Hindlimb muscle (tissue), 1 donor: ENCODE data around the gene ADAMTS1. TPM values are rescaled to one million over a fixed set of nuclear protein-coding genes. Genes with fewer than 3 reads are reported as not detected.
"Not testable (repeated sequence)": the region's sequence is repeated elsewhere in the genome, so short reads cannot be mapped to it uniquely, and the experiment has no call there.

Experiments used
- DNase-seq: peaks from one replicate; pipeline ENCODE4 v3.0.0-alpha.2; 2013
- polyA plus RNA-seq: library from polyadenylated mRNA; unstranded; fragments of 120-200 nt; gene quantifications from one replicate; pipeline ENCODE4 v1.2.1, GENCODE V29; 2013; ENCODE audit not compliant: insufficient read length

The ADAMTS1 gene
- 15.0 TPM for polyA plus RNA-seq

DNA sequence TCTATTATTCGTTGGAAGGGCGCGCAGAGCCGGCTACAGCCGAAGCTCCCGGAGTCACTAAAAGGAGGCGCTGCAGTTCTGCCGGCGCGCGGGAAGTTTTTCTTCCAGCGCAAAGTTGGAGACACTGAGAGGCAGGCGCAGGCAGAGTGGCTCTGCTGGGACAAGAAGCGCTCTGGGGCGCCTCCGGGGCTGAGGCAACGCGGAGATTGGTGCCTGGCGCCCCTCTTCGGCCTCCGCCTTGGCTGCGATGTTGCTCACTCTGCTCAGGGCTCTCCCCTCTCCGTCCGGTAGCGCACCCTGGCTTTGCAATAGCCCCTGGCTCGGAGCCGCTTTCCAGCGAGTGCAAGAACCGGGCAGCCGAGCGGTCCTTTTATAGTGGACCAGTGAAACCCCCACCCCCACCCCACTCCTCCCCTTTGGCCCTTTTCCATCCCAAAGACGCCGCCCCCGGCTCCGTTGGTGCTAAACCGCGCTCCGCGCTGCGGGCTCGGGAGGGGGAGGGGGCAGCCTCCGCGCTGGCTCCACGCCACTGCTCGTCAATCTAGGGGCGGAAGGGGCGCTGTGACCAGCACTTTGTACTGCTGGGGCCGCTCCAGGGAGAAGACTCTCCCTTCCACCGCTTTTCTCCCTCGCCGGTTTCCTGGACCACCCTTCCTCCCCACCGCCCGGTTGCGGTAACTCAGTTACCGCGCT lies at the start of gene ADAMTS1:
ADAMTS1 (minus strand) TSS at position 344 of the 693 bp plus-strand sequence. CDS start 455 bp downstream, outside the sequence.
- DNase-seq = peak; percentile 94

DNA sequence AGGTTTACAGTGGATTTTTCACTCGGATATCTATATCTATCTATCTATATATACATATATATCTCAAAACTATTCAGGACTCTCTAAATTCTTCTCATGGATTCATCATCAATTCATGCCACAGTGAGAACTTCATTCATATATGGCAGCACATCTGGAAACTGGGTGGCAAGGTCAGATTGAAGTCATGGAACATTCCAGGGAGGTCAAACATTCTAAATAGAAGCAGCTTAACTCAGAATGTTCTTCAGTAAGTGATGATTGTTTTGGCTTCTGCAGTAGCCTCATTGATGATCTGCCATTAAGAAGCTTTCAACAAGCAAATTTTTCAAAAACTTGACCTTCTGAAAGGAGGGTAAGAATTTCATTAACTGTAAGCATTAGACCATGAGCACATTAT lies 46.9 kb upstream of the ADAMTS1 start:
- DNase-seq = no peak

DNA sequence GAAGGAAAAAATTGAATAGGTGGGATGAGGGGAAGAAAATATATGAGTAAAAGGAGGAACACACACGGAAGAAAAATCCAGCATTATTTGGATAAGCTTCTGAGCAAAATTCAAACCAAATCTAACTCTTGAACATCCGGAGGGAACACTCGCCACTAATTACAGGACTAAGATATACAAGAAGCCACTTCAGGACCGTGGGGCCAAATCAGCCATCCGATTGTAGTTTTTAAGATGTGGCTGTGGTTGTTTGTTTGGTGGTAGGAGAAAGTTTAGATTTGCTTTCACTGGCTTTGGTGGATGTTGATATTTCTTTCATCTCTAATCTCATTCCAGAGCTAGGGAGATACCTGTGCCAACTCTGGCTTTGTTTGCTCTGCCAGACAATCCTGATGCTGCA lies 43.7 kb upstream of the ADAMTS1 start:
- DNase-seq = no peak

DNA sequence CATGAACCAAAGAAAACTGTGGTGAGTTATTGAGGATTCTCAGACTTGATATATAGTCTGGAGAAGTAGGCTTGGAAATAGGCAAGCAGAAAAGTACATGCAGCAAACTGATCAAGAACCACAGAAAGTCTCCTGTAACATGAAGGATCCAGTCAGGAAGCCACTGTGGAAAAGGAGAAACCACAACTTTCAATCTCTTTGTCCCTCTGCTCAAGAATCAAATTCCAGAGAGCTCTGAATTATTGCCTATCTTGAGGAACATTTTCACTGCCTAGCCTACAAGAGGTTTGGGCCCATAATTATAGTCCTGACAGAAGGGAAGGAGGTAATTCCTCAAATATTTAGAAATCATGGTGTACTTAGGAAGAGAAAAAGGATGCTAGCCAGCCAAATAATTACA lies 43.0 kb upstream of the ADAMTS1 start:
- no peak for DNase-seq

DNA sequence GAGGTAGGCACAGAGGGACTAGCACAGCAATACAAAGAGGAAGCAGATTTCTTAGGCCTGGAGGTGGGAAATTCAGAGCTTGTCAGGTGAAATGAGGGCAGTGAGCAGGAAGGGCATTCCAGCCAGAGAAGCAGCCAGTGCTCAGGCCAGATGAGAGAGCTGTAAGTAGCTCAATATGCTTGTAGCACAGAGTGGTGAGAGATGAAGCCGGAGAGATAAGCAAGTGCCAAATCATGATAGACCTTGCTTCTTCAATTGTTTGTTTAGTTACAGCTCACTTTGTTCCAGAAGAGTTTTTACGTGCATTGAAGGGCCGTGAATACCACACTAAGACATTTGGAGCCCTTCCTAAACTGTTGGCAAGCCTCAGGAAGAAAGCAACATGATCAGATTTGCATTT lies 42.0 kb upstream of the ADAMTS1 start:
- DNase-seq = no peak

DNA sequence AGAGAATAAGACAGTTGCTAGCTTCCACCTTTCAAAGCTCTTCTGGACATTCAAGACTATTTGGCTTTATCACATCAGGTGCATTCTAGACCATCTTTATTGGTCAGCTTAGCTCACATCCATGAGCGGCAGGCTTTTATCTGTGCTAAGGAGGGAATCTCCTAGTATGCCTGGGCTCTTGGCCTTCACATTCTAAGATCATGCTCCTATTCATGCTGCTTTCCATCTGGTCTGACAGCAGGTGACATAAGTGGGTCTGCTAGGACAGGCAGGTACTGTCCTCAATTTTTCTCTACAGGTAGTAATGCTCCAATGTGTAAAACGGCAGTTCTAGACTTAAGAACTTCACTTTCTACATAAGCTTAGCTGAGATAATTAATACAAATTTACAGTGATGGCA lies 39.2 kb upstream of the ADAMTS1 start:
- no peak for DNase-seq

DNA sequence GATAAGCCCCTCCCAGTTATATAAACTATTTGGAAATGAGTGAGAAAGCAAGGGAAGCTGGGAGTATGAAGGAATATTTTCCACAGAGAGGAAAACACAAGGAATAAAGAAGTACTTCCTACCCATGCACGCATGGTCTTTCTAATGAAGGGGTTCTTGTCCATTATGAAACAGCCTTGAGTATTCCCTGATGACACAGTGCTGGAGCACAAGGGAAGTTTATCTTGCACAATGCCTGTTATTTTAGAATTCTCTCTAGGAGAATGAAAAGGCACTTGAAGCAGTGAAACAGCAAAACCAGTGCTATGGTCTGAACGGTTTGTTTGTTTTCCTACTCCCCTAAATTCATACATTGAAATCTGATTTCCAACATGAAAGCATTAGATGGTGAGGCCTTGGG lies 38.6 kb upstream of the ADAMTS1 start:
- no peak for DNase-seq

DNA sequence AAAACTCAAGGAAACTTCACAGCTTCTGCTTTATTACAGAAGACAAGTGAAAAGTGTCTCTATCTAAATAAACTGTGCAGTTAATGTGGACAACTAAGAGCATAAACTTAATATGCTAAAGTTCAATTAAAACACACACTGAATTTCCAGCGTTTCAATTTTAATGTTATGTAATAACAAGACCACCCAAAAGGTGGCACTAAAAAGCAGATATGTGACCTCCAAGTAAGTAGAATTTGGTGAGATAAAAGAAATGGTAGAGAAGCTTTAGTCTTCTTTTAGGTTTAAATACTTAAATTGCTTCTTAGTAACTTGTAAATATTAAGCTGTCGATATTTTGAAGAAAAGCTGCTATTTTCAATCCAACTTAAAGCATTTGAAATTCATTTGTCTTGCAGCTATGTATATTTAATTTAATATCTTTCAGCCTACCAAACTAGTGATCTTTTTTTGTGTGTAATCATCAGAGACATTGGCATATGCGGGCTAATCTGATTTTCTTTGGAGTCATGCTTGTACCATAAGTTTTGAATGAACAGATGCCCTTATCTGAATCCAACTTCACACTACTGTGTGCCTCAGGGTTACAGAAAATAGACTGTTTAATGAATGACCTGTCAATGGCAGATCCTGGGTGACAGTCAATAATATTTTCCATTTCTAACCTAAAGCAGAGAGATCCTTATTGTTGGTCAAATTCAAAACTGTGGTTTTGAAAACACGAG lies 36.5 kb upstream of the ADAMTS1 start:
- no peak for DNase-seq

DNA sequence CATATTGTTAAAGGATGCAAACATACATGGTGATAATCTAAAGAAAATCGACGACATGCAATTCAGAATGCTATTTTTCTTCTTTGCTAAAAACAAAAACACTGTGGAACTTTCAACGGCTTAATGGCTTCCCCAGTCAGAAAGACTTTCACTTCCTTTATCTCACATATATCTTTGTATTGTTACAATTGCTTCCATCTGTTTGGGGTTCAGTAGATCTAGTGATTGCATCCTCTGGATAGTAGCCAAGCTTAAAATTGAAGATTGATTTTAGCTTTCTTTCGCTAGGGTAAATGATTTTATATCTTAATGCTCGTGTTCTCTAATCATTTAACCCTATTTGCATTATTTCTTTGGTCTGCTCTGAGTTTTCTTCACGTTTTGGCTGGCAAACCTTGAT lies 31.8 kb upstream of the ADAMTS1 start:
- DNase-seq = no peak

DNA sequence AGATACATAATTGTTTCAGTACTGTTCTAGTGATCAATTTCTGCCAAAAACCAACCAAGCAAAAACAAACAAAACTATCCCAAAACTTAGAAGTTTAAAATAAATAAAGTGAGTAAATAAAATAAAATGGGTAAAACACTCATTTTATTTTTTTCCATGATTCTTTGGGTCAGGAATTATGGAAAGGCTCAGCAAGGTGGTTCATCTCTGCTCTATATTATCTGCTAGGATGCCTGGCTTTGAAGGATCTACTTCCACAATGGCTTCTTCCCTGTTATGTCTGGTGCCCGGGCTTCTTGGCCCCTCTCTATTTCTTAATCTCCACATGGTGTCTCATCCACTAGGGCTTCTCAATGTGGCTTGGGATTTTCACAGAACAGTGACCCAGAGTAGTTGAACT lies 29.1 kb upstream of the ADAMTS1 start:
- no peak for DNase-seq

DNA sequence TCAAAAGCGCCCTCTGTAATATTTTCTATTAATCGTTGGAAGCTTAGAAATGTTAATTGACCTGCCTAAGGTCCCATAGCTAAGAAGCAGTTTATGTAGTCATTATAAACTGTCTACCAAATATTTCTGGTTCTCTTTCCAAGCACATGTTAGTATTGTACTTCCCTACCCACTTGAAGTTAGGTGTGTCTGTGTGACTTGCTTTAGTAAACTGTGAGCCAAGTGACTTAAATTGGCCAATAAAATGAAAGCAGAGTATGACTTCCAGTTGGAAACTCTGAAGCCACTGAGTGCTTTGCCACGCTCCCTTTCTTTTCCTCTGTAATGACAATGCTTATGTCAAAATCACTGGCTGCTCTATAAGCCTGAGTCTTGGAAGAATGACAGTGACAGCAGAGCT lies 20.6 kb upstream of the ADAMTS1 start:
- no peak for DNase-seq

DNA sequence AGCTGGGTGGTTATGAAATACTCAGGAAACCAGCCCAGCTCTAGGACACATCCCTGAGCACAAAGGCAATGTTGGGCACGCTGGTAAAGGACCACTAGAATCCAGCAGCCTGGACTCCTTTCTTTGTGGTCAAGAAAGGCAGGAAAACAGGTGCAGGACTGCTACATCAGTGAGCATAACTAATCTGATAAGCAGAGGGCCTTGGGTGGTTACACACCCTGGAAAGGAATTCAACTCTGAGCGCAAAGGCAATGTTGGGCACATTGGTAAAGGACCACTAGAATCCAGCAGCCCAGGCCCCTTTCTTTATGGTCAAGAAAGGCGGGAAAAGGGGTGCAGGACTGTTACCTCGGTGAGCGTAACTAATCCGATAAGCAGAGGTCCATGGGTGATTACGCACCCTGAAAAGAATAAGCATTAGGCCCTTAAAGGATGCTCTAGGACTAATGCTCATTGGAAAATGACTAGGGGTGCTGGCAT lies 11.7 kb upstream of the ADAMTS1 start:
- DNase-seq = not testable (repeated sequence)

DNA sequence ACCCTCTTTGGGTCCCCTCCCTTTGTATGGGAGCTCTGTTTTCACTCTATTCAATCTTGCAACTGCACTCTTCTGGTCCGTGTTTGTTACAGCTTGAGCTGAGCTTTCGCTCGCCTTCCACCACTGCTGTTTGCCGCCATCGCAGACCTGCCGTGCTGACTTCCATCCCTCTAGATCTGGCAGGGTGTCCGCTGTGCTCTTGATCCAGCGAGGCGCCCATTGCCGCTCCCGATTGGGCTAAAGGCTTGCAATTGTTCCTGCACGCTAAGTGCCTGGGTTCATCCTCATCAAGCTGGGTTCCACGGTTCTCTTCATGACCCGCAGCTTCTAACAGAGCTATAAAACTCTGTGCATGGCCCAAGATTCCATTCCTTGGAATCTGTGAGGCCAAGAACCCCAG lies 9.5 kb upstream of the ADAMTS1 start:
- not testable (repeated sequence) for DNase-seq

DNA sequence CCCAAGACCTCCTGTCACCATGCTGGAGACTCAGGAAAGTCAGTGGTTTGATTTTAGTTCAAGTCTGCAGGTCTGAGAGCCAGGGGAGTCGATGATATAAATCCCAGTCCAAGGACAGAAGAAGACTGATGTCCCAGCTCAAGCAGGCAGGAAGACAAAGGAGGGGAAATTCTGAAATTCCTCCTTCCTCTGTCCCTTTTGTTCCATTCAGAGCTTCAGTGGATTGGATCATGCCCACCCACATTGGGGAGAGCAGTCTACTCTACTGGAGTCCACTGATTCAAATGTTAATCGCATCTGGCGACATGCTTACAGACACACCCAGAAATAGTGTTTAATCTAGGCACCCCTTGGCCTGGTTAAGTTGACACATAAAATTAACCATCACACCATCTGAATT lies 7.2 kb upstream of the ADAMTS1 start:
- DNase-seq = no peak

DNA sequence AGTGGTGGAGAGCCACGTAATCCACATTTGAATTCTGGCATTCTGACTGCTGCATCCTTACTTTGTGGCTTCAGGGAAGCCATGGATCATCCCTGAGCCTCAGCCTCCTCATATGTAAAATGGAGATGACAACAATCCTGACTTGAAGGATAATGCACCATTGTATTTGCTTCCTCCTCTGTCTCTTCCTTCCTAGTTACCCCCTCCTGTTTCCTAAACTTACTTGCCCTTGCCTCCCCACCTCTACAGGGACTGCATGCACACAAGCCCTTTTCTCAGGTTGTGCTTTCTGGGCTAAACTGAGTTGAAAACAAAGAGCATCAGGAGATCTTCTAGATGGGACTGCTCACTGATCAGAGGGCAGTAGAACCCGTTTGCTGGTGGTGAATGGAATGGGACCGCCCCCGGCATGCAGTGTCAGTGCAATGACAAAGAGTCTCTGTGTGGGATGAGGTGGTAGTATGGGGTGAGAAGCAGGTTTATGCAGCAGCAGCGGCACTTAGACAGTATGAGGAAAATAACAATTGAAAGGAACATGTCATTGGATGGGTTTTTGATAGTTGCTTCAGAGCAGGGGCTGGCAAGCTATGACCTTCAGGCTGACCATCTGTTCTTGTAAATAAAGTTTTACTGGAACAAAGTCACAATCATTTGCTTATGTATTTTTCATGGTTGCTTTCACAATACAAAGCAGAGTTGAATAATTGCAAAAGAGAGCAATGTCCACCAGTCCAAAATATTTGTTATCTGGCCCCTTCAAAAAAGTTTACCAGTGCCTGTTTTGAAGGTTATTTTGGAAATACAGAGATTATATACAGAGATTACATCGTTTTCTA lies 6.1 kb upstream of the ADAMTS1 start:
- DNase-seq = no peak

DNA sequence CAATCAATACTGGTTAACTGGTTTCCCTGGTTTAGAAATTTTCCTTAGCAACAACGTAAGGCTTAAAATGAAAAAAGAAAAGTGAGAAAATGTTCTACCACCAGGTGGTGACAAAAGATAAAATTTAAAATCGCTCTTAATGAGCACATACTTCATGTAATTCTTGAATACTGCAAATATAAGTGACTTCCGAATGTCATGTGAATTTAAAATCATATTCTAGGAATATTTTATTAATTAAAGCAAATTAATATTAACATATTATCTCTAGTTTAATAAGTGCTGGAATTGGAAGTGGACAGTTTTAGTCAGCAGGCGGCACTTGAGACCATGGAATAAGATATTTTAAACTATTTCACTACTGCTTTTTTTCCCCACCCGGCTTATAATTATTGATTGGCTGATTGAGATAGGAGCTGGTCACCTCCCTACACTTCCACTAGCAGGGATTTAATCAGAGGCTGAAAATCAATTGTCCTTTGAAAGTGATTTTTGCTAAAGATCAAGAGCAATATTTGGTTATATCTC lies 5.0 kb upstream of the ADAMTS1 start:
- DNase-seq = no peak

DNA sequence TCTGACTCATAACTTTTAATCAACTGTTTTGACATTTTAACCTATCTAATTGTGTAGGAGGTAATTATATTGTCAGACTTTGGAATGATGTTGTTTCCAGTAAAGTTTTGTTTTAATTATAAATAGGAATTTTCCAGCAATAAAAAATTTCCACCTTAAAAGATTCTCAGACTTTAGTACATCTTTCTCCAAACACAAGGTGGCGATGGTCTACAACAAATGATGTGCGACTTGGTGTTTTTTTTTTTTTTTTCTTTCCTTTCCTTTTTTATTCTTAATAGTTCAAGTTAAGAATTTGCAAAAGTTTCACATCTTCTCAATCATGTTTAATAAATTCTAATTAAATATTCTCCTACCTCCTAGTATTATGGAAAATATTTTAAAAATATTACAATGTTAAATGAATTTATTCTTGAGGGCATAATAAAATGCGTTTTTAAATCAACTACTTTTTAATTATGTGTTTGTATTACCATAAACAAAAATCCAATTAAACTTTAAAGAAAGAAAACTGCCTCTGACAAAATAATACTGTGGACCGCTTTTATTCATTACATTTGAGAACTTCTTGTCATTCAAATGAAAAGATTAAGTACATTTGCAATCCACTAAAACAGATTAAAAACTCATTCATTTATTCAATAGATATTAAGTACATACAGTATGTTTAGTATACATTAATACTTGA lies 4.4 kb upstream of the ADAMTS1 start:
- DNase-seq = peak; percentile 66

DNA sequence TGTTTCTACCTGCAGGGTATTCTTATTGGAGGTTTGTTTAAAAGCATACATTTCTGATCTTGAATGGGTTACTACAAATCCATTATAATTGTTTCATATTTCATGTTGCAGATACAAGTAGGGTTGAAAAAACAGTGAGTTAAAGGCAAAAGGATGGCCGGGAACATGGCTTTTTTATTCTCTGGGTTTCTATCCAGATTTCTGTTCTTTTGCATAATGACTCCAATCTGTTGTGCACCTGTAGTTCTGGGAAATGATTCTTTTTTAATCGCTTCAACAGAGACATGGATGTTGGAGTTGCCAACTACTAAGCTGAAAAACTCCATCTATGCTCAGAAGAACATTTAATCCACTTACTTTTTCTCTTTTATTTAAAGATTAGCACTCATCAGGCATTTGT lies 2.7 kb upstream of the ADAMTS1 start:
- peak; percentile 64 for DNase-seq

DNA sequence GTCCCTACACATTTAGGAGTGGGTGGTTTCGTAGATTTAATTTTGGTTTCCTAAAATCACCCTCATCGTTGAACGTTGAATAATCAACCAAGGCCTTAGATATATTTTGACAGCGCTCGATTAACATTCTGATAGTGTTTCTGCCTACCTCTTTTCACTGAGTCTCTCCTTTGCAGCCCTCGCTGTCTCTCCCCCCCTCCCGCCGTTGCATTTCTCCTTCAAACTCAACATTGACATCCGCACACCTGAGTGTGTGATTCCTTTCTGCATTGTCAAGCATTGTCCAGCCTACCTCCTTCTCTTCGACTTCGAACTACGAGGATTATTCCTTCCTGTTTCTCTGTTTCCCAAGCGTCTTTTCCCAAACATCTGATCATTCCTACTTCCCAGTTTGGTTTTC lies 1.8 kb upstream of the ADAMTS1 start:
- DNase-seq = no peak

DNA sequence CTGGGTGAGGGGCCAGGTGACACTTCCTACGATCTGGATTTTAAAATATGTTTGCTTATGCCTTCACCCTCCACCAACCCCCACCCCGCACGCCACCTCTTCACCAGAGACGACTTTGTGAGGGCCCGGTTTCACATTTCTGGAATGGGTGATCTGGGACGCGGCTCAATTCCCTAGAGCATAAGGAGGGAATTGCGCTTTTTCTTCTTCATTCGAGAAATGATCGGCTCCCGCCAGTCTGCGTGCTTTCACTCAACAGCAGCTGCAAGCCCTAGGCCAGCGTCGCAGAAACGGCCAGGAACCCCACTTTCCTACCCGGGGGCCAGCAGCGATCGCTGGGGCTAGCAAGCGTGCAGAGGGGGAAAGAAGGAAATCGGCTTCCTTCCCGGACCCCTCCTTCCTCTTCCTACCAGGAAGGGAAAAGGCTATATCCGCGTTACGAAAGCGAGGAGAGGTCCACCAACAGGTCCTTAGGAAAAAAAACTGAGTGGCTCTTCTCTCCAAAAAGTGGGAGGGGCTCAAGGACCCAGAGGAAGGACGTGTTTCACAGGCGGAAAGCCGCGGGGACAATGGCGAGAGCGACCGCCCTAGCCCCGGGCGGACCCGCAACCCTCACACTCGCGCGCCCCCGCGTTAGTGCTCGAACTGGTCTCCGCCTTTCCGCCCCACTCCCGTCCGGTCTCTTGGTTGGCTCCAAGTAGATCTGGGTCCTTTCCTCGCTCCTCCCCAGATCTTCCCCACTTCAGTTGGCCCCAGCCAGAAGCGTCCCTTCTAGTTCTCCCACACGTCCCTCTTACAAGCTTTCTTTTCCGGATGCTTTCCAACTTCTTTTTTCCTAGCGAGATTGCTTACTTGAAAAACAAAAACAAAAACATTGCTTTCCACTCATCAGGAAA lies 1.1 kb upstream of the ADAMTS1 start:
- DNase-seq = peak; percentile 86

DNA sequence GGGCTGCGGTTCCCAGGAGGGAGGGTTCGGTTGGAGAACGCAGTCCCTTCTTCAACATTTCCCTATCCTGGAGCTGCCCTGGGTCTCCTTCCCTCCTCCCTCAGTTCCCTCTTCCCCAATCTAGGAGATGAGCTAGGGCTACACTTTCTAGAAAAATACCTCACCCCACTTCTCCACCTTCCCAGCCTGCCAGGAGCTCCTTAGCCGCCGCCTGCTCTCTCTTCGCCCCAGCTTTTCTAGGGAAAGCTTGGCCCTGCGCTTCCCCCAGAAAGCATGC lies 488 bp upstream of the ADAMTS1 start:
- no peak for DNase-seq
